ENCODE measurements around the gene AGAP1.

DNA sequence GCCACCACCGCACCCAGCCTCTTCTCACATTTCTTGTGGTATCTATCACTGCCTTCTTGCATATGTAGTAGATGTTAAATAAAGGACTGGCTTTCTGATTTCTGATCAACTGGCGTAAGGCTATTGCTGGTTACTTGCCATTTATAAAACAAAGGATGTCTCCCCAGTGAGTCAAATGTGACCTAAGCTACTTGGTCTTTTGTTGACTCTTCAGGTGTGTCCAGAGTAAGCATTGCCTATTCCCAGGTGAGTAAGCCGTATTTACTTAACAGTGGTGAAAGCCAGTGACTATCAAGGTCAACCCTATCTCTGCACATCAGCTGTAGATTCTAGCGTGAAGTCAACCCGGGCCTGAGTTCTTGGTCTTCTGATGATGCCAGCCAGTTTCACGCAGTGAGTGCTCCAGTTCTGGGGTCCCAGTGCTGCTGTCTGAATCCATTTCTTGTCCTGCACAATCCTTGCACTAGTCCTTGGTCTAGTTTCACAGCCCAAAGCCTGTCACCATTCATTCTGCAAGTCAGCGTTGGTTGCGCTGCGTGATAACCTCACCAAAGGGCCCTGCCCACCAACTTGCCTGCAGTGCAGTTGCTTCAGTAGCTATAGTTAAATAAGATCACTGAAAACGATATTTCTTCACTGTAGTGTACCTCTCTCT lies 554.2 kb downstream of the AGAP1 start:
- TF ChIP-seq, protein P1, sequence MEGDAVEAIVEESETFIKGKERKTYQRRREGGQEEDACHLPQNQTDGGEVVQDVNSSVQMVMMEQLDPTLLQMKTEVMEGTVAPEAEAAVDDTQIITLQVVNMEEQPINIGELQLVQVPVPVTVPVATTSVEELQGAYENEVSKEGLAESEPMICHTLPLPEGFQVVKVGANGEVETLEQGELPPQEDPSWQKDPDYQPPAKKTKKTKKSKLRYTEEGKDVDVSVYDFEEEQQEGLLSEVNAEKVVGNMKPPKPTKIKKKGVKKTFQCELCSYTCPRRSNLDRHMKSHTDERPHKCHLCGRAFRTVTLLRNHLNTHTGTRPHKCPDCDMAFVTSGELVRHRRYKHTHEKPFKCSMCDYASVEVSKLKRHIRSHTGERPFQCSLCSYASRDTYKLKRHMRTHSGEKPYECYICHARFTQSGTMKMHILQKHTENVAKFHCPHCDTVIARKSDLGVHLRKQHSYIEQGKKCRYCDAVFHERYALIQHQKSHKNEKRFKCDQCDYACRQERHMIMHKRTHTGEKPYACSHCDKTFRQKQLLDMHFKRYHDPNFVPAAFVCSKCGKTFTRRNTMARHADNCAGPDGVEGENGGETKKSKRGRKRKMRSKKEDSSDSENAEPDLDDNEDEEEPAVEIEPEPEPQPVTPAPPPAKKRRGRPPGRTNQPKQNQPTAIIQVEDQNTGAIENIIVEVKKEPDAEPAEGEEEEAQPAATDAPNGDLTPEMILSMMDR (IDR thresholded peaks at IDR 0.05) = no peak
- TF ChIP-seq POLR2A (IDR thresholded peaks at IDR 0.05) = no peak
